CD4-positive, alpha-beta T cell treated with Interleukin-4 for 4 hours (primary cell): ENCODE results near the gene TNFRSF17.

Source experiments
- DNase-seq: peaks from one replicate; pipeline ENCODE4 v3.0.0-alpha.2; 2020

Gene TNFRSF17

DNA sequence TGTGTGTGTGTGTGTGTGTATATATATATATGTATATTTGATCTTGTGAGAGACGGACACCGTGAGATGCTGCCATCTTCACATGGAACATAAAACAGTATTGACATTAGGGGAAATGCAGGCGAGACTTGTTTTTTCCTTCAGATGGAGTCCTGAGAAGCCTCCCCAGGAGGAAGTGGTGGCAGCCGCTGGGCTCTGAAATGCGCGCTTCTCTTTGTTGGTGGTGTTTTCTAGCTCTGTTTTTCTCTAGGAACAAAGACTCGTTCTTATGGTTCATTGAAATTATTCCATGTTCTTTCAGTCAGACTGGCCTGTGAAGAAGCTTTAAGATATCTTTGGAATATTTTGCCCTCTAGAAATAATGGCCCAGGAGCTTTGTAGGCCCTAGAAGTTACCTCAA, 44.5 kb downstream of the TNFRSF17 start:
- DNase-seq: peak; percentile 1

- DNase-seq: no peak
Observed at GRCh38 chr16:12009922-12010321, 44.9 kb downstream of the TNFRSF17 start.

GRCh38 chr16:12010388-12011251, 45.6 kb downstream of the TNFRSF17 start:
- DNase-seq: no peak

- DNase-seq: no peak
Observed at GRCh38 chr16:12011565-12011964, 46.6 kb downstream of the TNFRSF17 start.

DNA sequence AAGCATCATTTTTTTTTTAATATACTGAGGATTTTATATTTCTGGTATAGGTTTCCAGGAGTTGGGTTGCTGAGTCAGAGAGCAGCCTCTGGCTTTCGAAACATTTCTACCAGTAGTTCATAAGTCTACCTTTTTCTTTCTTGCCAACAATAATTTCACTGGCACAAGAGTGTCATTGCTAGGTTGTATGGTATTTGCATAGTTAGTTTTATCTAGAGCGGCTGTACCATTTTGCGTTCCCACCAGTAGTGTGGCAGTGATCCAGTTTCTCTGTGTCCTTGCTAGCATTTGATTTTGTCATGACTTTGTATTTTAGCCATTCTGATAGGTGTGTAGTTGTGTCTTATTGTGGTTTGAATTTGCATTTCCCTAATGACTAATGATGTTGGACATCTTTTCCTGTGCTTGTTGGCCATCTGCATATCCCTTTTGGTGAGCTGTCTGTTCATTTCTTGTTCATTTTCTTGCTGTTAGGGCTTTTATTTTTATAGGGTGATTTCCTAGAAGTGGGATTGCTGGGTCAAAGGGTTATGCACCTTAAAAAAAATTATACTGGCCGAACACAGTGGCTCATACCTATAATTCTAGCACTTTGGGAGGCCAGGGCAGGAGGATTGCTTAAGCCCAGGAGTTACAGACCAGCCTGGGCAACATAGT, 51.4 kb downstream of the TNFRSF17 start:
- DNase-seq: no peak

DNA sequence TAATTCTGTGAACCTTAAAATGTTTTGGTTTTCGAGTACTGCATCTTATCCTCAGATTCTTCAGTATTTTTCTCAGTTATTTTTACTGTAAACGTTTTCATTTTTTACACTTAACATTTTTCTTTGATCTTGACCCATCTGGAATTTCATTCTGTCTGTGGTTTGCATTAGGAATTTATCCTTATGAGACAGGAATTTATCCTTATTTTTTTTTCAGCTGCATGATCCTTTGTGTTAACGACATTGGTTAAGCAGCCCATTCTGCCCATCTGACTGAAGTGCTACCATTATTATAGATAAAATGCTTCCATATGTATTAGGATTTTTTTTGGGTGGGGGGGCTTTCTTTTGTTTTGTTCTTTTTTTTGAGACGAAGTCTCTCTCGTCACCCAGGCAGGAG, 52.5 kb downstream of the TNFRSF17 start:
- DNase-seq: no peak
